Measurements from ENCODE around the gene TEX52. TPM values are rescaled to one million over a fixed set of nuclear protein-coding genes. Genes with fewer than 3 reads are reported as not detected.

Gene TEX52
- total and polyA plus RNA-seq, 2 of the 8 experiments (the other 6 are each of a cell fraction or from before 2014, with no cell fraction given) = not detected

GRCh38 chr12:2904260-2904659 lies 47.4 kb upstream of the TEX52 start:
- H3K14ac ChIP-seq (ENCODE audit: insufficient read length) = no peak overlapping the region
- H3K36me3 ChIP-seq (ENCODE audit: control insufficient read depth in 2 of 4, insufficient read depth in 4 of 4, low read length in 3 of 4) = no peaks in the 10 kb centered on the region
- no peaks in the 10 kb centered on the region for H3K79me1 ChIP-seq (ENCODE audit: low read depth, low read length)
- H3K56ac ChIP-seq (replicated peaks; ENCODE audit: insufficient read length, low read depth, low read length) = no peak overlapping the region
- H2BK15ac ChIP-seq (ENCODE audit: low read length) = no peak overlapping the region
- H3K9ac ChIP-seq (replicated peaks in 1 of 4; ENCODE audit: extremely low read depth in 1 of 4, low read depth in 3 of 4, low read length in 3 of 4) = no peak overlapping the region
- no peak overlapping the region for H2BK12ac ChIP-seq (ENCODE audit: low read depth, low read length)
- TF ChIP-seq GTF2F1 (IDR thresholded peaks at IDR 0.05; ENCODE audit: borderline replicate concordance, low read depth, low read length) = no peak
- no peak for TF ChIP-seq MAX (IDR thresholded peaks at IDR 0.05)
- TF ChIP-seq SP1 (IDR thresholded peaks at IDR 0.05; ENCODE audit: low read depth, low read length) = no peak
- TF ChIP-seq SIN3A (conservative IDR thresholded peaks at IDR 0.05 in 1 of 2, IDR thresholded peaks at IDR 0.05 in 1 of 2; ENCODE audit: low read depth in 1 of 2, low read length in 2 of 2) = no peak
- no peak for TF ChIP-seq E2F6 (IDR thresholded peaks at IDR 0.05)
- TF ChIP-seq CTBP2 (IDR thresholded peaks at IDR 0.05; ENCODE audit: borderline replicate concordance, insufficient read depth, insufficient read length, low read length) = no peak
- H3K27me3 ChIP-seq (replicated peaks in 1 of 4; ENCODE audit: control insufficient read depth in 3 of 4, extremely low read depth in 1 of 4, insufficient read depth in 3 of 4, low read length in 3 of 4) = no peaks in the 10 kb centered on the region
- 89% methylated on average over 2 of the region's 2 CpGs; no CpG with 5 or more reads in 1 of the 2 experiments for WGBS, 2 experiments (ENCODE audit: extremely low coverage in 1 of 2, insufficient coverage in 1 of 2, insufficient read length in 1 of 2, insufficient replicate concordance in 2 of 2, low coverage in 1 of 2, low lambda C conversion rate in 2 of 2, missing lambda C conversion rate in 1 of 2)
- H4K20me1 ChIP-seq (replicated peaks in 1 of 2; ENCODE audit: control insufficient read depth in 1 of 2, insufficient read depth in 2 of 2, low read length in 2 of 2) = no peaks in the 10 kb centered on the region
- H2BK5ac ChIP-seq (ENCODE audit: low read depth, low read length) = no peak overlapping the region
- H2BK20ac ChIP-seq (ENCODE audit: low read length) = no peak overlapping the region
- H4K5ac ChIP-seq (ENCODE audit: insufficient read length, low read depth, low read length) = no peak overlapping the region
- H2AK5ac ChIP-seq (ENCODE audit: low read depth, low read length) = no peak overlapping the region
- H3K9me3 ChIP-seq (ENCODE audit: insufficient read depth in 2 of 2, low read depth in 1 of 2, low read length in 1 of 2) = no peaks in the 10 kb centered on the region
- FAIRE-seq (peak; percentile 32), DNase-seq (ENCODE audit: low read depth in 1 of 2, low spot score in 2 of 2) (no peak)
- H2BK120ac ChIP-seq (replicated peaks; ENCODE audit: low read depth, low read length) = no peak overlapping the region
- H3K18ac ChIP-seq (ENCODE audit: extremely low read depth, low read length) = no peak overlapping the region
- peak overlapping the region; percentile 19 for H4K91ac ChIP-seq (replicated peaks; ENCODE audit: insufficient read length, low read length)
- no peak overlapping the region for H3K4me2 ChIP-seq (ENCODE audit: insufficient read depth in 1 of 2, low read depth in 2 of 2, low read length in 2 of 2)
- H3K27ac ChIP-seq (ENCODE audit: low read depth, low read length) = no peak overlapping the region
- no peaks in the 10 kb centered on the region for H3K23me2 ChIP-seq (ENCODE audit: low read depth, low read length)
- no peaks in the 10 kb centered on the region for H3K4me1 ChIP-seq (replicated peaks in 1 of 4; ENCODE audit: control insufficient read depth in 3 of 4, insufficient read depth in 4 of 4, low read length in 3 of 4)
- H4K8ac ChIP-seq (ENCODE audit: extremely low read depth, insufficient read depth, low read length) = no peak overlapping the region
- H2AFZ ChIP-seq (ENCODE audit: low read length) = no peak overlapping the region
- CTCF ChIA-PET (ENCODE audit: partially characterized antibody) = interaction anchor here (1.1 to 1.5 kb wide), 2 partner anchors 17 to 40 kb away, joined by 4 read pairs; no protein-coding TSS in a partner anchor
- no peak overlapping the region for H3K4ac ChIP-seq (replicated peaks; ENCODE audit: insufficient read length, low read depth, low read length)
- POLR2A ChIA-PET (ENCODE audit: partially characterized antibody) = interaction anchor here (1.3 to 1.7 kb wide), 2 partner anchors 10 to 26 kb away, joined by 3 to 7 read pairs; partner anchors contain the start of genes FOXM1 and RHNO1
- H3K79me2 ChIP-seq (ENCODE audit: control insufficient read depth in 1 of 2, insufficient read depth in 2 of 2, low read length in 2 of 2) = 0 out of 4 replicates have a peak, but pooled peaks cover 0 to 3% of the 10 kb centered on the region in 2 experiments
- no peak overlapping the region for H3K4me3 ChIP-seq (ENCODE audit: extremely low read depth in 1 of 4, insufficient read depth in 2 of 4, low read depth in 3 of 4, low read length in 4 of 4)
- no peak overlapping the region for H3K23ac ChIP-seq (ENCODE audit: insufficient read length)
